Stimulated activated naive CD4-positive, alpha-beta T cell treated with Interleukin-2 at 50 U/mL for 16 hours (primary cell): ENCODE results near the gene PRDM11.
A peak's percentile ranks its signal among the peaks of the same experiment; 100 is the strongest.

Source experiments
- DNase-seq: peaks from one replicate; lab custom pipeline; 2025; lab: John Stamatoyannopoulos, UW

PRDM11 gene

DNA sequence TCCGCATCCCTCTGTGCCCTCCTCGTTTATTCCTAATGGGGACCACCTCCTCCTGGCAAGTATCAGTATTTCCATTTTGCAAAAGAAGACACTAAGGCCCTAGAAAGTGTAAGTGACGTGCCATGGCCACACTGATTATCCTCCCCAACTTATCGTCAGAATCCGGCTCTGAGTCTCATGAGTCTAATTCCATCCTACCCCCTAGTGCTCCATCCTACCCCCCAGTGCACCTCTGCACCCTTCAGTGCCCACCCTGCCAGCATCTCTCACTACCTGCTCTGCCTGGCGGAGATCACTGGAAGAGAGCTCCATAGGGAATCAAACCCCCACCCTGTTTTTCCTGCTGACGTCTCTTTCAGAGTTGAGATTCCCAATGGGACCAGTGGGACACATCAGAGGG lies 31.8 kb downstream of the PRDM11 start:
- DNase-seq: no peak

DNA sequence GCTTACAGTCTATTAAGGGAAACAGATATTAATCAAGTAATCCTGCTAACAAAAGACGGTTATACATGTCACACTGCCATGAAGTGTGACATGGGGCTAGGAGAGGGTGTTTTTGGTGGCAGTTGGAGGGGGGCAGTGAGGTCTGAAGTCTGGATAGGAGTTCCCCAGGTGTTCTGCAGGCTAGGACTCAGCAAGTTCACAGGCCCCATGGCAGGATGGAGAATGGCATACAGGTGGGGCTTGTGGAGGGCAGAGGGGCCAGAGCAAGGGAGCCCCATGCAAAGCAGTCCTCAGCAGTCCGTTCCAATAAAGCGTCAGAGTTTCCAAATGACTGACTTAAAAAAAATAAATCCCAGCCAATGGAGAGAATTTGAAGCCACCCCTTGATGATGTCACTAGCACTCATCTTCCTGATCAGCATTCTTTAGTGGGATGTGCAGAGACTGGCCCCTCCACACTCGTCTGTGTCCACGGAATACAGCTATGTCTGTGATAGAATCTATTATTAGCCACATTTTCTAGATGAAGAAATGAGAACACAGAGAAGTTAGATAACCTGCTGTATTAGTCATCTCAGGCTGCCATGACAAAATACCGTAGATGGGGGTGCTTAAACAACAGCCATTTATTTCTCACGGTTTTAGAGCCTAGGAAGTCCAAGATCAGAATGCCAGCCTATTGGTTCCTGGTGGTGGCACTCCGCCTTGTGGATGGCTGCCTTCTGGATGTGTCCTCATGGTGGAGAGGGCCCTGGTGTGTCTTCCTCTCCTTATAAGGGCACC lies 32.6 kb downstream of the PRDM11 start:
- DNase-seq: no peak

DNA sequence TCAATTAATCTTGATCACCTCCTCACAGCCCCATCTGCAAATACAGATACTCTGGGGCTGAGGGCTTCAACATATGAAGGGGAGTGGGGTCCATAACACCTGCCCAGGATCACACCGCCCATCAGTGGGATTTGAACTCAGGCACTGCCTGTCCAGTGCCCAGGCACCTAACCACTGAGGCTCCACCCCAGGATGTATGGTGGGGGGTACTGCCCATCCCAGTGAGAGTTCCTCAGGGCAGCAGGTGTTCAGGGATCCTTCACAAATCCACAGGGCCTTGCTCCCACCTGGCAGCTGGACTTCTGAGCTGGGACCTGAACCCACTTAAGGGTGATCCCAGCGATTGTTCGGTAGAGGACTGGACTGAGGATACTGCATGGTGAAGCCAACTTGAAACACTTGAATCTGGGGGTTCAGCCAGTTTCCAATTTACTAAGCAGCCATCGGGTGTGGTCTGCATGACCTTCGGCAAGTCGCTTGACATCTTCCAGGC lies 33.3 kb downstream of the PRDM11 start:
- no peak for DNase-seq

DNA sequence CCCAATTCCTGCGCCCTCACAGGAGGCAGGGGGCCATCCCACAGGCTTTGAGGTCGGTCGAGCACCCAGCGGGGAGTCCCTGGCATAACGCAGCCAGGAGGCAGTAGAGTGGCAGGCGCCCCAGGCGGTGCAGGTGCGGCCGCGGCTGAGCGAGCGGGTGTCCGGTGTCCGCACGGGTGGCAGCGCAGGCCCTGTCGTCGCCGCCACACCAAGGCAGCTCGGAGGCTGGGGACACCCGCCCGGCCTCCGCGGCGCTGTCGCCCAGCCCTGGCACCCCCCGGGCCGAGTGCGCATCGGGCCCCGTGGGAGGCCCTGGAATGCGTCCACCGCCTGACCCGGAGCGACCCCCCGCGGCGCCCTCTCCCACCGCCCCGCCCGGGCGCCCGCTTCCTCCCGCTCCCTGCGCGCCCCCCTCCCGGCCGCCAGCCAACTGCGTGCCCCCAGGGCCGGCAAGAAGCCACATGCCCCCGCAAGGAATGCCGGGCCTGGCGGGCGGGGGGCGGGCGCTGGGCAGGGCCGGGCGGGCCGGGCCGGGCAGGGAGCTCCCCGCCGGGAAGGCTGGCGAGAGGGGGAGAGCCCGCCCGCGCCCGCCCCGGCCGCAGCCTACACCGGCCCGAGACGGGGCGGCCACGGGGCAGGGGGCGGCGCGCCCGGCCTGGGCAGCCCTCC lies 33.9 kb downstream of the PRDM11 start:
- no peak for DNase-seq

DNA sequence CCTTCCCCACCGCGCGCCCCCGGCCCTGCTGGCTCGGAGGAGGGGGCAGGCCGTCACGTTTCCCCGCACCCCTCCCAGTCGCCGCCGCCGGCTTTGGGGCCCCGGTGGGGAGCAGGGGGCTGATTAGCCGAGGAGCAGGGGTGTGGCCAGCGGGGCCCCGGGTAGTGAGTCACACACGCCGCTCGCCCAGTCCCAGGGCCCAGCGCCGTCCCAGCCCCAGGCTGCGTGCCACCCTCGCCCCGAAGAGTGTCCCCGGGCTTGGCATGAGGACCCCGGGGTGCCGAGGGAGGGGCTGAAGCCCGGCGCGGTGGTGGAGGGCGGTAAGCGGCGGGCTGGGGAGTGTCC lies 34.4 kb downstream of the PRDM11 start:
- DNase-seq: peak; percentile 11

DNA sequence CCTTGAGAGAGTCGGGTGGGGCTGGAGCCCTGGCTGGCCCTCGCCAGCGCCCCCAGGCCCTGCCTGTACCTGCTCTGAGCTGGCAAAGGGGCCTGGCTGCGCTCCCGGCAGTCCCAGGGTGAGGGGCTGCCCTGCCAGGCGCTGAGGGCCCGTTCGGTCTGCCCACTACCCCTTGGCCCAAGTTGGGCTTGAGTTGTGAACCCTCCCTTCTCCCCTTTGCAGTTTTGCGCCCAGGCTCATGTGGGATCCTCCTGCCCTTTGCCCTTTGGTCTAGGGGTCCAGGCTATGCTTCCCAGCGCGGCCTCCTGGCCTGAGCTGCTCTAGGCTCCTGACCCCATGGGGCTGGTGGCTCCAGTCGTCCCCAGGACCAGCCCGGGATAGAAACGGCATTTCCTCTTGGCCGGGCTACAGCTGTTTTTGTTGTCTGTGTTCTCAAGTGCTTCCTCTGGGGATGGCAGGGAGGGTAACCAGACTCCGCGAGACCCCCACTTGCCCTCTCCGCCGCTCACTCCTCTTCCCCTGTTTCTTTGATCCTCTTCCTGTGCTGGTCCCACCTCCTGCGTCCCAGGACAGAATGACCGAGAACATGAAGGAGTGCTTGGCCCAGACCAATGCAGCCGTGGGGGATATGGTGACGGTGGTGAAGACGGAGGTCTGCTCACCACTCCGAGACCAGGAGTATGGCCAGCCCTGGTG lies 34.9 kb downstream of the PRDM11 start:
- no peak for DNase-seq

DNA sequence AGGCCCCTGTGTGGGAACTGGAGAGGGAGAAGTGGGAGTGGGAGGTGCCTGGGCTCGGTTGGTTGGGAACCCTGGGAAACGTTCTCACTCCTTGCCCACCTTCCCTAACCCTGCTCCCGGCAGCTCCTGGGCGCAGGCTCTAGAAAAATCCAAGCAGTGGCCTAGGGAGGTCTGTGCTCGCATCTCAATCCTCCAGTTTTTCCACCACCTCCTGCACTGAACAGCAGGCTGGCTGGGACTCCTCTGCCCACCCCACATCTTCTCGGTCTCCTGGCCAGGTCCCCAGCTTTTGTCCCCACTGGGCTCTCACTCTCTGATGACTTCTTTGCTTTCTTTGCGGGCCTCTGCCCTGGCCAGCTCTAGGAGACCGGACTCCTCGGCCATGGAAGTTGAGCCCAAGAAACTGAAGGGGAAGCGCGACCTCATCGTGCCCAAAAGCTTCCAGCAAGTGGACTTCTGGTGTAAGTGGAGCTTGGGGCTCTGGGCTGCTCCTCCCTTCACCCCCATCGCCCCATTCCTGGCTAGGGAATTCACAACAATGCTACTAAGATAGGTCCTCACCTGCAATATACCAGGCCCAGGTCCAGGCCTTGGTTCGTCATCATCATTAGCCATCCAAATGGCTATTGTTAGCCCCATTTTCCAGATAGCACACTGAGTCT lies 35.6 kb downstream of the PRDM11 start:
- no peak for DNase-seq

DNA sequence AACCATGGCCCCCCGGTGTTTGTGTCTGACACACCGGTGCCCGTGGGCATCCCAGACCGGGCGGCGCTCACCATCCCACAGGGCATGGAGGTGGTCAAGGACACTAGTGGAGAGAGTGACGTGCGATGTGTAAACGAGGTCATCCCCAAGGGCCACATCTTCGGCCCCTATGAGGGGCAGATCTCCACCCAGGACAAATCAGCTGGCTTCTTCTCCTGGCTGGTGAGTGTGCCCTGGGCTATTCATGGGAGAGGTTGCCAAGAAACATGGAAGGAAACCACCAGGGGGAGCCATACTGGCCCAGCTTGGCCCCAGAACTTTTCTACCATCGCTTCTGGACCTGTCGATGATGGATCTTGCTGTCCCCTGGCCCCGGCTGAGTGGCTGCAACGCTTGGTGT lies 36.5 kb downstream of the PRDM11 start:
- no peak for DNase-seq

DNA sequence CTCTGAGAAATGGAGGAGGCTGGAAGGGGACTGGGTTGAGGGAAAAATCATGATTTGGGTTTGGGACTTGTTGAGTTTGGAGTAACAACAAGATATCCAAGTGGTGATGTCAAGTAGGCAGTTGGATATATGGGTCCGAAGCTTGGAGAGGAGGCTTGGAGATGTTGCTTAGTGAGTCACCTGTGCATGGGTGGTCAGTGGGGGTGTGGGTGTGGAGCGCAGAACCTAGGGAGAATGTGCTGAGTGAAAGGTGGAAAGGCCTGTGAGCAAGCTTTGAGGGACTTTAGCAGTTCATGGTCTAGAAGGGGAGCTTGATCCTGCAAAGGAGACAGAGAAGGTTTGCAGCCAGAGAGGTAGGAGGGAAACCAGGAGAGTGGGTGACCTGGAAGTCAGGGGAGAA lies 38.2 kb downstream of the PRDM11 start:
- DNase-seq: no peak

DNA sequence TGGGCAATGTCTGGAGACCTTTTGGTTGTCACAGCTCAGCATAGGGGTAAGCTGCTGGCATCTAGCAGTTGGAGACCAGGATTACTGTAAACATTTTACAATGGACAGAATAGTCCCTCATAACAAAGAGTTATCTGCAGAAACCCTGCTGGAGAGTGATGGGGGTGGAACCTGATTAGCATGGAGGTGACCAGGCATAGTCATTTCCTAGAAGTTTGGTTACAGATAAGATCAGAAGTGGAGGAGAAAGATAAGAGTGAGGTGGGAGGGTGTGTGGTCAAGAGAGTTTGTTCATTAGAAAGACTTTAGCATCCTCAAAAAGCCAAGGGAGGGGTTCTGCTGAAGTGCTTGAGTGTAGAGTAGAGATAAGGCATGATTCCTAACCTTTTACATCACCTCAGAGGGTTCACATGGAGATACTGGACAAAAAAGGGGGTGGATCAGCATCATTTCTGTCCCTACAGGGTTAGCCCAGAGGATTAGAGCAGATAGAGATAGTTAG lies 38.8 kb downstream of the PRDM11 start:
- no peak for DNase-seq

DNA sequence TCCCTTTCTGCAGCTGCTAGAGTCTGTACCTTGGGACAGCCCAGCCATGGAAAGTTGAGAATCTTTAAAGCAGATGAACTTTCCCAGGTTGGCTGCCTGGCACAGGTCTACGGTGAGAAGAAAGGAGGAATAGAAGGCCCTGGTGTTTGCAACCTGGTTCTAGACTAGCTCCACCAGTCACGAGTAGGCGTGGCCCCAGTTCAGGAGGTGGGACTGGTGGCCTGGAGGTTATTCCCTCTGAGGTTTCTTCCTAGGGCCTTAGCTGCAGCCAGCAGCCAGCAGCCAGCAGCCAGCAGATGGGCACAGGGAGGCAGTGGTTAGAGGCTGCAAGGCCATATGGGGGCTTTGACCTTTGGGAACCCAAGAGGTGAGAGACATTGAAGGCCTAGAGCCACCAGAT lies 40.9 kb downstream of the PRDM11 start:
- no peak for DNase-seq

DNA sequence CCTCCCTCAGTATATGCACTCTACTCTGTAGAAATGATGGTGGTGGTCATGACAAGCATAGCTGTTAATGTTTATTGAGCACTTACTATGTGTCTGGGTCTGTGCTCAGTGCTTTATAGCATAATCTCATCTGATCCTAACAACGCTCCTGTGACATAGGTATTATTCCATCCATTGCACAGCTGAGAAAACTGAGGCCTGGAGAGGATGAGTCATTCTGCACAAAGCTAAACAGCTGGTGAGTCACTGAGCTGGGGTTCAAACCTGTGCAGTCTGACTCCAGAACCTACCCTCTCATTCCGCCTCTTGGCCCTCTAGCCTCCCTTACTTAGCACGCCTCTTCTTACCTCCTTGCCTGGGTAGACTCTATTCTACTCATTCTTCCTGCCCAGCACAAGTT lies 41.7 kb downstream of the PRDM11 start:
- no peak for DNase-seq

DNA sequence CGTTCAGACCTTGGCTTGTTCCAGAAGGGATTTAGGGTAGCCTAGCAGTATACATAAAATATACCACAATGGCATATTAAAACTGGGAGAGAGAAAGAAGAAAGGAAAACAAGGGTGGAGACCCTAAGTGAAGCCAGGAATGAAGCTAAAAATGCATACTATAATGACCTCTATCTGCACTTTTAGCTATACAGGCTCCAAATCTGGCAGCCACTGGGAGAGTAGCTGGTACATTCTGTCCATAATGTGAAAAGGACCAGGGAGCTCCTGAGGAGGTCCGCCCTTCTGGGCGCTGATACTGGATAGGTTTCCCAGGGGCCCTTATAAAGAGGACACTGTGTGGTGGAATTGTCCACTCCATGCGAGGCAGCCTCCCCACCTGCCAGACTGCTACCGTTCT lies 42.8 kb downstream of the PRDM11 start:
- DNase-seq: no peak

DNA sequence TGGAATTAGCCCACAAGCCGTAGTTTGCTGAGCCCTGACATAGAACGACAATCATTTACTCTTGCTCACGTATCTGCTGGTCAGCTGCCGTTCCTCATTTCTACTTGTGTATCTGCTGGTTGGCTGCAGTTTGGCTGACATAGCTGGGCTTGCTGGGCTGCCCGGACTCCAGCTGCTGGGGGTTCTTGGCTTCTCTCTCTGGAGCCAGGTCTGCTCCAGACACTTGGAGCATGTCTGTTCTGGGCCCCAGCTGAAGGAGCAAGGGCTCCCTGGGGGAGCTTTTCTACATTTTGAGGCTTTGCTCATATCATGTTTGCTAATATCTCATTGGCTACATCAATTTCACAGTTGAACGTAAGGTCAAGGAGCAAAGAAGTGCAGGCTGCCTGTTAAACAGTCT lies 47.3 kb downstream of the PRDM11 start:
- no peak for DNase-seq

DNA sequence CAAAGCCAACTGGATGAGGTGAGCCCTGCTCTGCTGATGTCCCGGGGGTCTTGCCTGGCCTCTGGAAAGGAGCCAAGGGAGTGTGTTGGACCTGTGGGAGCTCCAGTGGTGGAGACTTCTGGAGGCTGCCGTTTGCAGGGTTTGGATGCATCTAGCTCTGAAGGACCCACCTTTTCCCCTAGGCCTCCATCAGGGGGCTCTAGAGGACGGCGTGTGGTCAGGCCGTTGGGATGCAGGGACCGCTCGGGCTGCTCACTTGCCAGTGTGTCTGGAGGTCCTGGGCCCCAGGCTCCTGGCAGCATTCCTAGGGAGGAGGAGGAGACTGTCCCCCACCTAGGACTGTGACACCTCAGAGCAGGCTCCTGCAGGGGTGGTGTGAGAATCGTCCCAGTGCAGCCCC lies 58.3 kb downstream of the PRDM11 start:
- DNase-seq: no peak

DNA sequence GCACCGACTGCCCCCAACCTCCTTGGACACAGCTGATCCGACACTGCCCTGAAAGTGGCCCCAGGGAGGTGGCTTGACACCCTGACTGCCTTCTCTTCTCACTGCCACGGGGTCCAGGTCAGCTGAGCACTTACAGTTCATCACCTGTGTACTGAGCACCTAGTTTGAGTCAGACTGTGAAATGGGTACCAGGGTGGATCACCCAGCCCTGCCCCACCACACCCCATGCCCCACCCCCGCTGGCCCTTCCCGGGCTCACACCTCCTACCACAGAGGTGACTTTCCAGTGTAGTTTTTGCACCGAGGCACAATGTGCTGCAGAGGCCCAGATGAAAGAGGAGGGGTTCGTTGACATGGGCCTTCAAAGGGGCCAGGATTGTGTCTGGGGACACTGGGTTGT lies 59.5 kb downstream of the PRDM11 start:
- DNase-seq: no peak

DNA sequence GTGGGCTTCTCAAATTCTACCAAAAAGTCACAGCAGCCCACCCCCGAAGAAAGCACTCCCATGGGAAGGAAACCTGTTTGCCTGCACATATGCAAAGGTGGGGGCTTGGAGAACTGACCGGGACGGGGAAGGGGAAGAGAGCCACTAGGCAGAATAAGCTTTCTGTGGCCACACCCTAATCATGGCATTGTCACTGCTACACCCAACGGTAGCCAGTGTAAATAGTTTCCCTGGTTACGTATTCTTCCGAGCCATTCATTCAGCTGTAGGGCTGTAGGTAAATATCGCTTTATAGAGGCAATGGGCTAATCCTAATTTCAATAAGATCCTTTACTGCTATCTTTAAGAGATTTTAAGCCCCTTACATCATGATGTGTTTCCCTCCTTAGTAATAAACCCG lies 61.7 kb downstream of the PRDM11 start:
- no peak for DNase-seq

DNA sequence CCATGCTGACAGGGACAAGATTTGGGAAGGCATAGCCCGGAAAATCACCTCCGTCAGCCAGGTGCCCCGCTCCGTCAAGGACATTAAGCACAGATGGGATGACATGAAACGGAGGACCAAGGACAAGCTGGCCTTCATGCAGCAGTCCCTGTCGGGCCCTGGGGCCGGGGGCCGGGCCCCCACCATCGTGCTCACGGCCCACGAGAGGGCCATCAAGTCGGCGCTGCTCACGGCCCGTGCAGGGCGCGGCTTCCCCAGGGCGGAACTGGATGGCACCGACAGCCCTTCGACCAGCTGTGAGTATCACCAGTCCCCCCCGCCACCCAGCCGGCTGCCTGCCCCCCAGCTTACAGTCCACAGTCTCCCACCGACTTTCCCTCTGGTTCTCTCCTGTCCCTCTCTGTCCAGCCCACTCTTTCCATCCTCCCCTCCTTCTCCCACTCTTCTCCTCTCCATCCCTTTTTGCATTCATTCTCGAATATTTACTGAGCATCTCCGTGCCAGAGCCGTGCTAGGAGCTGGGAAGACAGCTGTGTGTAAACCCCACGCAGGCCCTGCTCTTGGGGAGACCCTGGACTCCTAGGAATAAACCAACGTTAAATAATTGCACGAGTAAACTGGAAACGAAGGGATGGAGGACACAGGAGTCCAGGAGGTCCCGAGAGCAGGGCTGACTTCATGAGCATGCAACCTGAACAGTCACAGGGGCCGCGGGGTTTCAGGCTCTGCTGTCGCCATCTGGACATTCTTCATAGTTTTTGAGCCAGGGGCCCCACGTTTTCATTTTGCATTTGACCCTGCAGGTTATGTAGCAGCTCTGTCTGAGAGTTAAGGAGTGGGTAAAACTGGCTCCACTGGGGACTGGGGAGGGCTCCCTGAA lies 62.8 kb downstream of the PRDM11 start:
- DNase-seq: no peak

DNA sequence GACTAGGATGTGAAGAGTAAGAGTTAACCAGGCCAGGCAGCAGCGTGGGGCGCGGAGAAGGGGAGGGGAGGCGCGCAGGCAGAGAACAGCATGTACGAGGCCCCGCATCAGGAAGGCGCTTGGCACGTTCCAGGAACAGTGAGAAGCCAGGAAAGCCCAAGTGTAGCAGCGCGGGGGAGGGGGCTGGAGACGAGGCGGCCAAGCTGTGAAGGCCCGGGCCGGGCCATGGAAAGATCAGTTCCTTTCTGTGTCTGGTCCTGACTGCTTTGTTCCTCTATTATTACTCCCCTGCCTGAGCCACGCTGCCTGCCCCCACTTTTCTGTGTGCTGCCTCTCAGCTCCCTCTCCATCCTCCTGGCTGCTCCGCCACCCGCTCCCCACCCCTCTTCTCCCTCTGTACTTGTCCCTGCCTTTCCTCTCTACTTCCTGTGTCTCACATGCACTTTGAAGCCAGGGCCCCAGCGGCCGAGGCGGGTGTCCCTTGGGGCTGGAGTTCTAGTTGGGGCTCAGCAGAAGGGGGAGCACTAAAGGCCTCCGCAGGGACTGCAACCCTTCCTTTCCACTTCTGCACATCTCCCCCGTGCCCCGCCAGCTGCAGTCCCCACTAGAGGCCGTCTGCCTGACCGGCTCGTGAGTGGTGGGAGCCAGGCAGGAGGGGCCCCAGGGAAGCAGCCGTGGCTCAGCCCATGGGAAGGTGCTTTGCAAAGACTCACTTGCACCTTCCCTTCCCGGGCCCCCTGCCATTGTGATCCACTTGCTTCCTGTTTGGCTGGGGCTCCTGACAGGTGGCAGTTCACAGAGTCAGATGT lies 63.7 kb downstream of the PRDM11 start:
- no peak for DNase-seq

DNA sequence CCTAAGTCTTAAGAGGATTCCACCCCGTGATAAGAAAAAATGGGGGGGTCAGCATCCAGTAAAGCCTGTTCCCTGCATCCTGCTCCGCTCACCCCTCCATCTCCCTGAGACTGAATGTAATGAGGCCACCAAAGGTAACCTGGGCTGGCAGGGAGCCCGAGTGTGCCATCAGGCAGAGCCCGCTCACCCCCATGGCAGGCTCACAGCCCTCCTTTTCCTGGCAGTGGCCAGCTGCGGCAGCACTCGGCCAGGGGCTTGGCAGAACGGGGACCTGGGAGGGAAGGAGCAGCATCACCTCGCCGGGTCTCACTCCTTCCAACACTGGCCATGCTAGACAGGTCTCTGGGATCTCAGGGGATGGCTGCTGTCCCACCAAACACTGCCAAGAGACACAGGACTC lies 64.4 kb downstream of the PRDM11 start:
- no peak for DNase-seq

DNA sequence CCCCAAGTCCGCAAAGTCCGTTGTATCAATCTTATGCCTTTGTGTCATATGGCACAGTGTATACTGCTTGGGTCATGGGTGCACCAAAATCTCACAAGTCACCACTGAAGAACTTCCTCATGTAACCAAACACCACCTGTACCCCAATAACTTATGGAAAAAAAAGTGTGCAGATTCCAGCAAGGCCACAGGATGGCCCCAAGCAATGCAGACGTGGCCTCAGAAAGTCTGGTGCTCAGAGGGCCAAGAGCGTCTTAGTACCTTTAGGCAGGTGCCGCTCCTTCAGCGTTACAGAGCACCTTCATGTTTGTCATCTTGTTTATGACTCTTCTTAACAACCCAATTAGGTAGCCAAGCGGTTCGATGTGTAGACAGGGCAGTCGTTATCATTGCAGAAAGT lies 65.3 kb downstream of the PRDM11 start:
- DNase-seq: no peak
